ENCODE results near the gene MAP4K4.
"Not testable (repeated sequence)": the region's sequence is repeated elsewhere in the genome, so short reads cannot be mapped to it uniquely, and the experiment has no call there.

Gene MAP4K4

DNA sequence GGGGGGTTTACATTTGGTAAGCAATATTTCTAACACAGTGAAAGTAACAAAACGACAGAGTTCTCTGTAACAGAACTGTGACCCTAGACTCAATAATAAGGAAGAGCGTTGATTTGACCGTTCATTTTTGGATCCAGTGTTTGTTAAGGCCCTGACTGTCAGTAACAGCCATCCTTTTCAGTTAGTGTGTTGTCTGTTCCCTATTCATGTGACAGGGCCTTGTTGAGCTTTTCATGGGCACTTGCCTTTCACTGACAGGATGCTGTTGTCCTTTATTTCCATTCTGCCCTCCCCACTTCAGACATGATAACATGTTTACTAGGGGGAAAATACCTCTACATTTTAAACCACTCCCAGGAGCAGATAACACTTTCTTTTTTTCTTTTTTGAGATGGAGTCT lies 45.8 kb downstream of the MAP4K4 start:
- DNase-seq (ENCODE audit: low spot score) = no peak

DNA sequence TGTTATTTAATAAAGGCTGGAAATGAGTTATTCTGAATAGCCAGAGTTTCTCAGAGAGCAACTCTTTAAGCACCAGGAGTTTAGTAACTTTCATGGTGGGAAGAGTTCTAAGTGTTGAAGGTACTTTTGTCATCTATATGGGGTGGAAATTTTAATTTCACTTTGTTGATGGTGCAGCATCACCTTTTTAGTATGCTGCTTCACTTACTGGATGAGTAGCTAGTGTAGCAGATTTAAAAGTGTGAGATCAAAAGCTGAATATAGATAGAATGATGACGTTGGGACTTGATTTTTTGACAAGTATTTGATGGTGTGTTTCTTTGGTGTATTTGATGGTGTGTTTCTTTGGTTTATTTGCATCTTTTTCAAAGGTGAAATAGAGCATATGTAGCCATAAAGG lies 47.3 kb downstream of the MAP4K4 start:
- DNase-seq (ENCODE audit: low spot score) = no peak

DNA sequence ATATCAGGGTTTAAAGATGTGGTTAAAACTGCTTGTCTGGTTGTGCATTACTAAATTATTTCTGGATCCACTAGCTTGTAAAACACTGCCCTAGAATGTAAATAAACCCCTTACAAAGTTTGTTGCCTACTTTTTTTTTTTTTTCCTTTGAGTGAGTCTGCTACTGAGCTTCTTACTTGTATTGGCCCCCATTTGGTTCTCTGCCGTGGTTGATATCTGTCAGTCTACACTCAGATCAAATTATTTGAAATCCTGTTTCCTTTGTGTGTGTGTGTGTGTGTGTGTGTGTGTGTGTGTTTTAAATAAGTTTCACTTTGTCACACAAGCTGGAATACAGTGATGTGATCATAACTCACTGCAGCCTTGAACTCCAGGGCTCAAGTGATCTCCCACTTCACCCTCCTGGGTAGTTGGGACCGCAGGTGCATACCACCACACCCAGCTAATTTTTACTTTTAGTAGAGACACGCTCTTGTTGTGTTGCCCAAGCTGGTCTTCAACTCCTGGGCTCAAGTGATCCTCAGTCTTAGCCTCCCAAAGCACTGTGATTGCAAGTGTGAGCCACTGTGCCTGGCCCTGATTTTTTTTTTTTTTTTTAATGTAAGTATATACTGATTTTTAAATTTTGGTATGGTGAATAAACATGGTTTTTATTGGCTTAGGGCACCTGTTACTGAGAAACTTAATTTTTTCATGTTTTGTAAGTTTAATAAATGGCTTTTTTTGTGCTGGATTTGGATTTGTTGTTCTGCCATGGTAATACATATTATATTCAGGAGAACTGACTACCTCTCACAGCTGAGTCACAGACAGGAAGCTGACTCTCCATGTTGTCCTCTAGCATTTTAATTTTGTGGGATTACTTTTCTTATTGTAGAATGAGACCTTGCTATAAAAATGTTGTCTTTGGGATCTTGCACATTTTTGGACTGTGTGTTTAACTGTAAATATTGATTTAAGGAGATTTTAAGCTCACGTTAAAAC lies 48.5 kb downstream of the MAP4K4 start:
- peak; percentile 64 for DNase-seq (ENCODE audit: low spot score)

DNA sequence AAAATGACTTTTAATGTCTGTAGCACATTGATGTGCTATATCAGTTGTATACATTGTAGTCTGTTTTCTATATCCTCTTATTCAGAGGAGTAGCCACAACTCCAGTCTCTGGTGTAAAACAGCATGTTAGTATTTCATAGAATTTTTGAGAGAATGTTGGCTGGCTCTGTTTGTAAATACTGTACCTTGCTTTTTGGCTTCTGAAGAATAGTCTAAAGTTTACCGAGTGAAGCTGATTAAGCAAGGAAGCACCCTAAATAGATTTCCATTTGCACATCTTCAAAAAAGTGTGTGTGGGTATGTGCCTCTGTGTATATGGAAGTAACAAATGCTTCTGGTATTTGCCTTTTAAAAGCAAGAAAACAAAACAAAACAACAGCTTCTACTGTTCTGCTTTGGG lies 50.5 kb downstream of the MAP4K4 start:
- DNase-seq (ENCODE audit: low spot score) = no peak

DNA sequence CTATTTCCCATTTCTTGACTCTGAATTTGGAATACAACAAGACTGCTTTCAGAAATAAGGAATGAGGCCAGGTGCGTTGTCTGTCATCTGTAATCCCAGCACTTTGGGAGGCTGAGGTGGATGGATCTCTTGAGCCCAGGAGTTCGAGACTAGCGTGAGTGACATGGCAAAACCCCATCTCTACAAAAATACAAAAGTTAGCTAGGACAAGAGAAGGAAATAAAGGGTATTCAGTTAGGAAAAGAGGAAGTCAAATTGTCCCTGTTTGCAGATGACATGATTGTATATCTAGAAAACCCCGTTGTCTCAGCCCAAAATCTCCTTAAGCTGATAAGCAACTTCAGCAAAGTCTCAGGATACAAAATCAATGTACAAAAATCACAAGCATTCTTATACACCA lies 51.0 kb downstream of the MAP4K4 start:
- DNase-seq (ENCODE audit: low spot score) = not testable (repeated sequence)

DNA sequence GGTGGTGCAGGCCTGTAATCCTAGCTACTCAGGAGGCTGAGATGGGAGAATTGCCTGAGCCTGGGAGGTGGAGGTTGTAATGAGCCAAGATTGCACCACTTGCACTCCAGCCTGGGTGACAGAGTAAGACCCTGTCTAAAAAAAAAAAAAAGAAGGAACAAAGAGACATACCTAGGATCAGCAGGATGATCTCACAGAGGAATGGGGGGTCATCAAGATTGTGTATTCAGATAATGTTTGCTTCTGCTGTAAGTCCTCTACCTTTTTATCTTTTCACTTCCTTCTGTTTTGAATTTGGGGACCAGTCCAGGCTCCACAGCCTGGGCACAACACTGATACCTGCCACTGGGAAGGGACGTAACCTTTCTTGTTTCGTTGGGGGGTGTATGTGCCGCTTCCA lies 53.2 kb downstream of the MAP4K4 start:
- DNase-seq (ENCODE audit: low spot score) = no peak

DNA sequence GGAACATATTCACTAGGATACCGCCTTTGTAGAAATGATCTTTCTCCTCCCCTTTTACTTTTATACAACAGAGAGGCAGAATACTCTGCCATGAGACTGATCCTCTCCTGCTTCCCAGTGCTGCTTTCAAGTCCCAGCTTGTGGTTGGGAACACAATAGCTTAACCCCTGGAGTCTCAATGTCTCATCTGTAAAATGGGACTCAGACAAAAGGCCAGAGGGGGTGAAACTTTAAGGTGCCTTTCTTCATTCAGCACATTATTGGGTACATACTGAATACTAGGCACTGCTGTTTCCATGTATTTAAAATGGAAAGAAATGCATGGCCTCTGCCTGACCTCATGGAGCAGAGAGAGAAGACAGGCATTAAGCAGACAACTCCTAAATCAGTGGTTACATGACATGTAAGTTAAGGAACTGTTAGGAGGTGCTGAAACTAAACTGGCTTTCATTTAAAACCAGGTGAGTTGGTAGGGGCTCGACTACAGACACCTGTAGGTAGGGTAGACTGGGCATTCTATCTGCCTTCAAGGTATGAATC lies 53.8 kb downstream of the MAP4K4 start:
- DNase-seq (ENCODE audit: low spot score) = no peak

DNA sequence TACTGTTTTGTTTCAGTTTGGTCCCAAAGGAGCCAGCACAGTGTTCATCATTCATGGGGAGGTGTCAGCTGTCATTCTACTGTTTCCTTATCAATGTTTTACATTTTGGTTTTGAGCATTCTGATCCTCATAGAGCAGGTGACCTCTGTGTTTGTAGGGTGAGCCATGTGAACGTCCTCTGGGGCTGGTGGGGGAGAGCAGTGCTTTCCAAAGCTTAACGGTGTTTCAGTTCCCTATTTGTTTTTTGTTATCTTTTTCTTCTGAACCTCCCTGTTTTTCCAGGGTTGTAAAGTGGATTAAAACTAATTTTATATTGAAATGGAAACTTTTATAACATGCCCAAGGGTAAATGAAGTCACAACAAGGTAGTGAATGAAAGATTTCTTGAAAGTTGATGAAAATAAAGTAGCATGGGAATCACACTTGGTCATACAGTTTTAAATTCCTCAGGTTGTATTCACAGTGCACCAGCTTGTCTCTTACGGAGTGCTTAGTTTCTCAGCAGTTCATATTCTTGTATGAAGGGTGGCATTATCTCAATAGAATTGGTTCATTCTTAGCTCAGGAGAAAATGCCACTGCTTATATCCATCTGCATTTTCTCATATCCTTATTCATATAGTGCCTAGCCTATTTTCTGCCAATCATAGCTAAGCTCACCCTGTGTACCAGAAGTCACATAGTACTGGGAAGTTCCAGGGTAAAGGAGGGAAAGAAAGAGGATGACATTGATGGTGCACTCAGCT lies 54.5 kb downstream of the MAP4K4 start:
- no peak for DNase-seq (ENCODE audit: low spot score)

DNA sequence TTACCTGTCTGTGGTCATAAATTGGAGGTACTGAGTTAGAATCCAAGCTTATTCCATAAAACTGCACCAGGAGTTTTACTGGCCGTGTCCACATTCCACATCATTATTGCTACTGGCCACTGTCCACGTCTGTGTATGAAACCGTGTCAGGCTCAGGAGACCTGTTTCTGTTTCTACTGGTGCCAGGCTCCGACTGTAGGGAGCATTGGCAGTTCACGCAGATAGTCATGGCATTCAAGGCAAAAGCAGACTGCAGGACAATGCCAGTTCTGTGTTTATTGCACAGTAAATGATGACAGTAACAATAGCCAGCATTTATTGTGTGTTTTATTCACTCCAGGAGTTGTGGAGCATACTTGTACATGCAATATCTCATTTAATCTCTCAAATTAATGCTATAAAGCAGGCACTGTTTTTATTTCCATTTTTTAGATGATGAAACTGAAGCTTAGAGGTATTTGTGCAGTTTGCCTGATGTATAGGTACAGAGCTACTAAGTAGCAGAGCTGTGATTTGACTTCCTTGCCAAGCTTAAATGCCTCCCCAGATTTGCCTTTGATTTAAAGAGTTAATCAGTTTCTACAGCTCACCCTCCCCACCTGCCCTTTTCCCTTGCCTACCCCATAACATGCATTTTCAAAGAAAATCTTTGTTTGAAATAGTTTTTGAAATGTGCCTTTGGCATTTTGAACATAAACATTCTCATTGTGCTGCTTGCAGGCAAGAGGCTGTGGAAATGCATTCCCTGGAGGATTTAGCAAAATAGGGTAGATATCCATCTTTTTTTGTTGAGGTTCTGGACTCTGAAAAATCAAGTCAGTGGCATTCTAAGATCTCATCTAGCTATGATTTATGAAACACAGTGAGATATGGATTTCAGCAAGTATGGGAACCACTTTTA lies 55.5 kb downstream of the MAP4K4 start:
- DNase-seq (ENCODE audit: low spot score) = no peak

DNA sequence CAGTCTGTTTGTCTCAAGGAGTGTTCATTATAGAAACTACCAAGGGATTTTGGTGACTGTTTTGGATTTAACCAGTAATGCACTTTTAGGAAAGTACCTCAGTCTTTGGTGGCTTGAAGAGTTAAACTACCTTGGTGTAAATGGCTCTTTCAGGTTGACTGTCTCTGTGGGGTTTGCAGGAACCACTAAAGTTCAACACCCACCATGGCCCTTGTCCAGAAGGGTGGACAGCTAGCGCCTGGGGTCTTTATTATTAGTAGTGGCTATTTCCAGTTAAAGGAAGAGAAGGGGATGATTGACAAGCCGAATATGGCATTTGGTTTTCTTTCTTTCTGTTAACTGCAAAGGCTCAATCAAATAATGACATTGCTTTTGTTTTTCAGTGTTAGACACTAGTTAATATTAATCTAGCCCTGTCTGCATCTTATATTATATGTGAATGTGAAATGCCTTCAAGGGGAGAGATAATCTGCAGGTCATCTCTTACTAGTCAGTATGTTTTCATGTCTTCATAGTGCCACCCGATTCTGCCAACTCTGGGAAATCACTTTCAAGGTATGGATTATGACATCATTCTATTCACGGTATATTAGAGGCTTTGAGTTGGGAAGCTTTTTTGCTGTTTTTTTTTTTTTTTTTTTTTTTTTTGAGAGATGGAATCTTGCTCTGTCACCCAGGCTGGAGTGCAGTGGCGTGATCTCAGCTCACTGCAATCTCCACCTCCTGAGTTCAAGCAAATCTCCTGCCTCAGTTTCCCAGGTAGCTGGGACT lies 56.4 kb downstream of the MAP4K4 start:
- no peak for DNase-seq (ENCODE audit: low spot score)

DNA sequence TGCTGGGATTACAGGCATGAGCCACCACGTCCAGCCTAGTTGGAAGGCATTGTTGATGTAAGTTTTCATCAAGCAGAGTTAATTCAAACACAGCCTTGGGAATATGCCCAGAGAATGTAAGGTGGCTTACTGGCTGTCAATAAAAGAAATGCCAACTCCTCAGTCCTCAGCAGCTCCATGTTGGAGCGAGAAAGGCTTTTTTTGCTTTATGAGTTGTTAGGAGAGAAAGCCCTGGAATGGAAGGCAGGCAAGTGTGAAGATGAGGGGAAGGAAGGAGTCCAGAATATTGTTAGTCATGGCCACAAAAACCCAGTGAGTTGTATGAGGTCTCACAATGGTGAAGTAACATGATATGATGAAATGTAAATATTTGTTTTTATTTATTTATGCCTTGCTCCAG lies 57.1 kb downstream of the MAP4K4 start:
- peak; percentile 41 for DNase-seq (ENCODE audit: low spot score)

DNA sequence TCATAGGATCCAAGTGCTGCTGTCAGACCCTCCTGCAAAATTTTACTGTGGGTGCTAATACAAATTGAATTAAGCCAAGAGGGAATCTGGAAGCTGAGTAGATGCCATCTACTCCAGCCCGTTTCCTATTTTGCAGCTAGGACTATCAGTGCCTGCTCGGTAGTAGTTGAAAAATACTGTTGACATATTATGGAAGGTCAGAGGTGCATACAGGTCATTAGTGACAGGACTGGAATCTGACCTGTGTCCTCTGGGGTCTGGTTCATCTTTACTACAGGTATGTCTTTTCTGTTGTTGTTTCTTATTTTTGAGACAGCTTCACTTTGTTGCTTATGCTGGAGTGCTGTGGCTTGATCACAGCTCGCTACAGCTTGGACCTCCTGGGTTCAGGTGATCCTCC lies 58.8 kb downstream of the MAP4K4 start:
- no peak for DNase-seq (ENCODE audit: low spot score)

DNA sequence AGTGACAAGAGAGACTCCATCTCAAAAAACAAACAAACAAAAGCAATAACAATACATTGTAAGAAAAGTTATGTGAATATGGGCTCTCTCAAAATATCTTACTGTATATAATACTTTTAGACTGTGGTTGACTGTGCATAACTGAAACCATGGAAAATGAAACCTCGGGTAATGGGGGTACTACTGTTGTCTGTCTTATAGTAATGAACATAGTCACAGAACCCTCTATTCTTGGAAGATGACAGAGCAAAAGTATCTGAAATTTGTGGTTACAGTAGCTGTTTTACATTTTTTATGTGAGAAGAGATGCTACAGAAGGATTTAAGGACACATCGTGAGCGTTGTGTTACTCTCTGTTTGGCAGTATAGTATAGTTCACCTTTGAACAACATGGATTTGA lies 60.5 kb downstream of the MAP4K4 start:
- no peak for DNase-seq (ENCODE audit: low spot score)

DNA sequence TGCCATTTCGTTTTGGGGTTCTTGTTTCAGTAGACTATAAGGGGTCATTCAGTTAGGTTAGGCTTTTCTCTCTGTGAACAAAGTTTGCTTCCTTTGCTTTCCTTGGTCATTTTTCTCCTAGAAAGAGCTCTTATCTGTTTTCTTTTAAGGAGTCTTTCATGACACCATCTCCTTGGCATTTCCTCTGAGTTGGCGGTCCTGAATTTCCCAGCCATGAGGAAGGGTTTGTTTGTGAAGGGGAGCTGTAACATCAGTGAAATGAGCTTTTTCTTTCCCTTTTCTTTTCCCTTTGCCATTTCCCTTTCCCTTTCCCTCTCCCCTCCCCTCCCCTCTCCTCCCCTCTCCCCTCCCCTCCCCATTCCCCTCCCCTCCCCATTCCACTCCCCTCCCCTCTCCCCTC lies 61.7 kb downstream of the MAP4K4 start:
- peak; percentile 73 for DNase-seq (ENCODE audit: low spot score)

DNA sequence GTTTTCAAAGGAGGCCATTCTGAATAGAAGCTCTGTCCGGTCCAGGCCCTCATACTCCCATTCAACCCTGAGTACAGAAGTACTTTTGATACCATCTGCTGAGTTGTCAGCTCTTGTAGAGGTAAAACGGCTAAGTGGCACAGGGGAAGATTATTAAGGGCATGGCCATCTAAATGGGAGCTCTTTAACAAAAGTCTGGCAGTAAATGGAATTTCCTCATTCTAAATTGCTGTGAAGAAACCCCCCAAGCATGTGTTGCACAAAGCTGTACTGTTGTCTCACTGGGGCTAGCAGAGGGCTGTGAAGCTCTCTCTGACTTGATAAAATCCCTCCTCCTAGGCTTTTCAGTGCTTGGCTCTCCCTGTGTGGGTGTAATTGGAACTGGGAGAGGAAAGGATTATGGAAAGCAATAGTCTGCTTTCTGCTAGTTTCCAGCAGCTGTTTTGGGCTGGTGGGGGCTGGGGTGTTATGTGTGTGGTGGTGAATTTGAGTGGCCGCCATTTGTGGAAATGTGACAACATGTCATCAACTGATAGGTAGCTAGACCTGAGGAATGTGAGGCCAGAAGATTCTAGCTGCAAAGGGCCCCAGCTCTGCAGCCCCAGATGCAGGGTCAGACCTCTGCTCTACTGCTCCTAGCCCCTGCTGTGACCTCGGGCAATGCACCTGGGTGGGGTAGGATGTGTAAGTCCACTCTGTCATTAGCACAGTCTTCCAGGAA lies 65.1 kb downstream of the MAP4K4 start:
- DNase-seq (ENCODE audit: low spot score) = no peak

DNA sequence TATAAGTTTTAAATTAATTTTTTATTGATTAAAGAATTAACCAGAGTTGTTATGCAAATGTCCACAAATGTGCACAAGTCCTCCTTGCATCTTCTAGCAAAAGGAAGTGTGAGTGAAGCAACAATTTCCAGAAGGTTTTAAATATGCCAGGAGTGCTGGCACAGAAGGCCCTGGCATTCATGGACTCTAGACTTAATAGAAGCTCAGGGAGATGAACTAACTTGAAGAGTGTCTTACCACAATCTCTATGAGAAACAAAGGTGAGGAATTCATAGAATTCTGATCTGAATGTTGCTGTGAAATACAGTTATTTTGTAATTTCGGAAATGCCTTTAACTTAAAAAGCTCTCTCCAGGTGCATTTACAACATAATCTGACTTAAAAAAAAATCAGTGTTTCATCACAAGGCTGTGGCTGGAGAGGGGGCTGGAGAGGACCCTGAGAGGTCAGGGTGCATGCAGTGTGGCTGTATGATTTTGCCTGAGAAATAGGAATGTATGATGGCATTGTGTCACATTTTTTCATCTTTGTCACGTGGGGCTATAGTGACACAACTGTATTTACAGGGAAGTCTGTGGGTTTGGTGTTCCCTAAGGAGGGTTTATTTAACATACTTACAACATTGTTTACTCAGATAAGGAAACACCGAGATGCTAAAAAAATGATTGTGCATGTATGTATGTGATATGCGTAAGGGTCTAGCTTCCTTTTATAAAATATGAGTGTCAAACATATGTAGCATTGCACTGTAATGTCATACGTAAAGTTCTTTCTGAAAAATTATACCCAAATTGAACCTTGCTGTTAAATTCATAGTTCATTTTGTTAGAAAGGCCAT lies 66.2 kb downstream of the MAP4K4 start:
- no peak for DNase-seq (ENCODE audit: low spot score)

DNA sequence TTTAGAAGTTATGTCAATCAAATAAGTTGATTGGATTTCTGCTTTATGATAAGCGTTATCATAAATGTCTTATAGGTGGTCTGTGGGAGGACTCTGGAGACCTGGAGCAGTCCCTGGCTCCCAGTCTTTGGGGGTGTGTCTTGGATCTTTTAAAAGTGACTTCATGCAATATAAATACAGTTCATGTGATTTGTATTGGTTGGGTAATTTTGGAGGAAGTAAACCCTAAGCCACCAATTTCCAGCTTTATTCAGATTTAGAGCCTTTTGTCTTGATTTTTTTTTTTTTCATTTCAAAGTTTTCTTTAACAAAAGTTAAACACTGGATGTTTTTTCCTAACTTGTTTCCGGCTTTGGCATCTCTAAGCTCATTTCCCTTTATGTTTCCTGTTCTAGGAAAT lies 68.8 kb downstream of the MAP4K4 start:
- no peak for DNase-seq (ENCODE audit: low spot score)

DNA sequence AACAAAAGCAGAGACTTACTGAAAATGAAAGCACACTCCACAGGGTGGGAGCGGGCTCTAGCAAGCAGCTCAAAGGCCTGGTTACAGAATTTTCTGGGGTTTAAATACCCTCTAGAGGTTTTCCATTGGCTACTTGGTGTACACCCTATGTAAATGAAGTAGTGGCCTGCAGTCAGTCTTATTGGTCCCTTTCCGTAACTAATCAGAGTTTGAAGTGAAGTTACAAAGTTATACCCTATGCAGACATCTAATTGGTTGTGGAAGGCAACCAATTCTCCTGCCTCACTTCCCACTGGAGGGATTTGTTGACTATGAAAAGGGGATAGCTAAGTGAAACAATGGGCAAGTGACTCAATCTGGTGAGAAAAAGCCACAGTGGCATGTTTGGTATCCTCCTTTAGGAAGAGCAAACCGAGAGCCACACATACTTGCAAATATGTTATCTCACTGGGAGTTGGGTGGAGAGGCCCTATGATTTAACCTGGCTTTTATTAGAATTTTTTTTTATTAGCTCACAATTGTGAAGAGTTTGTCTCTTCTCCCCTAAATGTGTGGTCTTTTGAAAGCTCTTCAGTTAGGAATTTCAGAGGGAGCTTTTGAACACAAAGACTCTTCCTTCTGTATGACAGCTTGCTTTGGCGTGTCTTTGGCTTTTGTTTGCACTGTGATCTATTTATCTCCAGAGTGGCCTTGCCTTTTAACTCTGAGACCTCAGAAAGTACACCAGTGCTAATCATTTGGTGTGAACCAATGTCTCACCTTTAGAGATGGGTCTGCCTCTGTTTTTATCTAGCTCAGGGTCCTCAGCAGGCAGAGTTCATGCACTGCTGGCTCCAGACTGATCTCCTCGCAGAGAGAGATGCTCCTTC lies 69.6 kb downstream of the MAP4K4 start:
- DNase-seq (ENCODE audit: low spot score) = peak; percentile 81

Measured in AG20443 (cell line).